Naive B cell (primary cell): ENCODE results near the gene SYNRG. TPM values are rescaled to one million over a fixed set of nuclear protein-coding genes. Genes with fewer than 3 reads are reported as not detected.
"Not testable (repeated sequence)": the region's sequence is repeated elsewhere in the genome, so short reads cannot be mapped to it uniquely, and the experiment has no call there.

Source experiments
- ATAC-seq, 2 donors: fragments of 150-1000 bp; cut with Tn5 transposase; 2 replicates each; pipeline ENCODE4 v1.10.0; 2021; ENCODE audit warnings: low read depth in 2 of 2, mild to moderate bottlenecking in 2 of 2, moderate library complexity in 2 of 2
- DNase-seq: peaks from one replicate; pipeline ENCODE4 v3.0.0; 2022
- H3K27ac Mint-ChIP-seq, 6 donors: one replicate each; pipeline ENCODE4 v1.8.0; 2020 to 2022; ENCODE audit warnings: mild to moderate bottlenecking in 6 of 6, mixed read lengths in 6 of 6, moderate library complexity in 5 of 6, inconsistent platforms in 2 of 6
- H3K27me3 Mint-ChIP-seq, 3 donors: one replicate each; pipeline ENCODE4 v1.8.0; 2021 to 2022; ENCODE audit warnings: mixed read lengths in 3 of 3, mild to moderate bottlenecking in 1 of 3
- H3K36me3 Mint-ChIP-seq, 2 donors: one replicate each; pipeline ENCODE4 v1.8.0; 2020 to 2022; ENCODE audit warnings: mixed read lengths in 2 of 2, inconsistent platforms in 1 of 2, mild to moderate bottlenecking in 1 of 2
- H3K4me1 Mint-ChIP-seq, 3 donors: one replicate each; pipeline ENCODE4 v1.8.0; 2020 to 2022; ENCODE audit warnings: mixed read lengths in 3 of 3, inconsistent platforms in 1 of 3, mild to moderate bottlenecking in 1 of 3, moderate library complexity in 1 of 3
- H3K4me3 Mint-ChIP-seq, 8 donors: one replicate each; pipeline ENCODE4 v1.8.0; 2020 to 2022; ENCODE audit warnings: mild to moderate bottlenecking in 8 of 8, mixed read lengths in 8 of 8, moderate library complexity in 8 of 8, inconsistent platforms in 2 of 8
- H3K9me3 Mint-ChIP-seq, 7 donors: one replicate each; pipeline ENCODE4 v1.8.0; 2020 to 2022; ENCODE audit warnings: mixed read lengths in 7 of 7, mild to moderate bottlenecking in 5 of 7, inconsistent platforms in 2 of 7, moderate library complexity in 1 of 7
- polyA plus RNA-seq, 6 donors: library from polyadenylated mRNA; unstranded; fragments of 300-500 nt; fragmentation: Illumina TruSeq; gene quantifications; one replicate each; pipeline ENCODE4 v1.2.3, GENCODE V29; 2021; ENCODE audit warnings: low read depth in 6 of 6

Gene SYNRG
- polyA plus RNA-seq, 6 donors from 2014 or later, result 16.0 to 82.3 (median 58.0) TPM

- Mint-ChIP-seq H3K27me3 (no peaks in the 10 kb centered on the region), H3K4me3 (no peak overlapping the region), H3K27ac (peak overlapping the region in 3 of 6 donors; percentile 22 to 52 (median 39)), H3K4me1 (no peaks in the 10 kb centered on the region), H3K9me3 (no peaks in the 10 kb centered on the region), H3K36me3 (peaks cover 10 to 19% of the 10 kb centered on the region in 2 donors)
- ATAC-seq, result no peak
- no peak for DNase-seq
These were observed 90.4 kb downstream of the SYNRG start for GRCh38 chr17:37518826-37519225.

- H3K27me3 Mint-ChIP-seq, result no peaks in the 10 kb centered on the region
- ATAC-seq (no peak), DNase-seq (no peak)
- no peak overlapping the region for H3K4me3 Mint-ChIP-seq
- peaks cover 10 to 19% of the 10 kb centered on the region in 2 donors for H3K36me3 Mint-ChIP-seq
- H3K4me1 Mint-ChIP-seq, result no peaks in the 10 kb centered on the region
- no peaks in the 10 kb centered on the region for H3K9me3 Mint-ChIP-seq
- peak overlapping the region in 2 of 6 donors; percentile 22 to 28 for H3K27ac Mint-ChIP-seq
These were observed 91.3 kb downstream of the SYNRG start for GRCh38 chr17:37517881-37518280.

- Mint-ChIP-seq H3K4me3 (no peak overlapping the region), H3K36me3 (peaks cover 10 to 19% of the 10 kb centered on the region in 2 donors), H3K27me3 (no peaks in the 10 kb centered on the region), H3K9me3 (no peaks in the 10 kb centered on the region), H3K27ac (no peak overlapping the region), H3K4me1 (no peaks in the 10 kb centered on the region)
- ATAC-seq, result no peak
- DNase-seq, result no peak
These were observed 93.1 kb downstream of the SYNRG start for GRCh38 chr17:37516127-37516571.

GRCh38 chr17:37513711-37514110 lies 95.5 kb downstream of the SYNRG start:
- H3K27me3 Mint-ChIP-seq, result no peaks in the 10 kb centered on the region
- H3K4me1 Mint-ChIP-seq, result no peaks in the 10 kb centered on the region
- DNase-seq (no peak), ATAC-seq (no peak)
- peaks cover 0 to 10% of the 10 kb centered on the region in 2 donors for H3K36me3 Mint-ChIP-seq
- no peak overlapping the region for H3K4me3 Mint-ChIP-seq
- no peak overlapping the region for H3K27ac Mint-ChIP-seq
- H3K9me3 Mint-ChIP-seq, result no peaks in the 10 kb centered on the region

- no peak overlapping the region for H3K4me3 Mint-ChIP-seq
- no peak for ATAC-seq
- DNase-seq, result no peak
- H3K27me3 Mint-ChIP-seq, result no peaks in the 10 kb centered on the region
- H3K27ac Mint-ChIP-seq, result no peak overlapping the region
- H3K4me1 Mint-ChIP-seq, result no peaks in the 10 kb centered on the region
- no peaks in the 10 kb centered on the region for H3K9me3 Mint-ChIP-seq
- no peaks in the 10 kb centered on the region for H3K36me3 Mint-ChIP-seq
These were observed 96.7 kb downstream of the SYNRG start for GRCh38 chr17:37512442-37513068.

GRCh38 chr17:37511642-37512041 lies 97.6 kb downstream of the SYNRG start:
- ATAC-seq, result not testable (repeated sequence)

GRCh38 chr17:37510056-37510455 lies 99.2 kb downstream of the SYNRG start:
- H3K4me3 Mint-ChIP-seq, result no peak overlapping the region
- no peak for ATAC-seq
- peaks cover 0 to 5% (median 0%) of the 10 kb centered on the region in 3 donors for H3K4me1 Mint-ChIP-seq
- DNase-seq, result no peak
- no peaks in the 10 kb centered on the region for H3K9me3 Mint-ChIP-seq
- no peaks in the 10 kb centered on the region for H3K27me3 Mint-ChIP-seq
- H3K27ac Mint-ChIP-seq, result no peak overlapping the region
- no peaks in the 10 kb centered on the region for H3K36me3 Mint-ChIP-seq

More at GRCh38 chr17:37511642-37512041, 97.6 kb downstream of the SYNRG start:
- not testable (repeated sequence) for H3K27me3 Mint-ChIP-seq, H3K27ac Mint-ChIP-seq, H3K9me3 Mint-ChIP-seq, H3K4me3 Mint-ChIP-seq, H3K36me3 Mint-ChIP-seq, DNase-seq, H3K4me1 Mint-ChIP-seq

GRCh38 chr17:37507111-37507510 lies 102.1 kb downstream of the SYNRG start:
- no peaks in the 10 kb centered on the region for H3K9me3 Mint-ChIP-seq
- DNase-seq (no peak), ATAC-seq (no peak)
- no peak overlapping the region for H3K4me3 Mint-ChIP-seq
- H3K36me3 Mint-ChIP-seq, result no peaks in the 10 kb centered on the region
- H3K27me3 Mint-ChIP-seq, result no peaks in the 10 kb centered on the region
- no peak overlapping the region for H3K27ac Mint-ChIP-seq
- peaks cover 0 to 5% (median 0%) of the 10 kb centered on the region in 3 donors for H3K4me1 Mint-ChIP-seq

- Mint-ChIP-seq H3K36me3 (no peaks in the 10 kb centered on the region), H3K27ac (peak overlapping the region in 1 of 6 donors; percentile 38), H3K4me1 (peaks cover 0 to 5% (median 0%) of the 10 kb centered on the region in 3 donors), H3K4me3 (no peak overlapping the region), H3K9me3 (no peaks in the 10 kb centered on the region), H3K27me3 (no peaks in the 10 kb centered on the region)
- DNase-seq (no peak), ATAC-seq (peak; percentile 57 to 62)
These were observed 102.5 kb downstream of the SYNRG start for GRCh38 chr17:37506678-37507077.

GRCh38 chr17:37505333-37505732 lies 103.9 kb downstream of the SYNRG start:
- no peaks in the 10 kb centered on the region for H3K36me3 Mint-ChIP-seq
- no peak overlapping the region for H3K27ac Mint-ChIP-seq
- H3K9me3 Mint-ChIP-seq, result no peaks in the 10 kb centered on the region

GRCh38 chr17:37503148-37503547 lies 106.1 kb downstream of the SYNRG start:
- Mint-ChIP-seq H3K27me3 (no peaks in the 10 kb centered on the region), H3K36me3 (no peaks in the 10 kb centered on the region), H3K4me1 (peaks cover 0 to 5% (median 0%) of the 10 kb centered on the region in 3 donors), H3K9me3 (no peaks in the 10 kb centered on the region), H3K4me3 (no peak overlapping the region), H3K27ac (no peak overlapping the region)
- ATAC-seq (no peak), DNase-seq (no peak)

More at GRCh38 chr17:37505333-37505732, 103.9 kb downstream of the SYNRG start:
- peaks cover 0 to 5% (median 0%) of the 10 kb centered on the region in 3 donors for H3K4me1 Mint-ChIP-seq
- DNase-seq, result no peak
- no peak for ATAC-seq
- H3K4me3 Mint-ChIP-seq, result peak overlapping the region in 1 of 8 donors; percentile 57
- no peaks in the 10 kb centered on the region for H3K27me3 Mint-ChIP-seq

- DNase-seq (no peak), ATAC-seq (no peak)
- Mint-ChIP-seq H3K4me3 (peak overlapping the region in 1 of 8 donors; percentile 31), H3K36me3 (no peaks in the 10 kb centered on the region), H3K27me3 (no peaks in the 10 kb centered on the region), H3K9me3 (no peaks in the 10 kb centered on the region), H3K27ac (no peak overlapping the region), H3K4me1 (peaks cover 0 to 5% (median 0%) of the 10 kb centered on the region in 3 donors)
These were observed 106.9 kb downstream of the SYNRG start for GRCh38 chr17:37502009-37502936.

- no peak overlapping the region for H3K27ac Mint-ChIP-seq
- no peaks in the 10 kb centered on the region for H3K4me1 Mint-ChIP-seq
- DNase-seq, result no peak
- H3K27me3 Mint-ChIP-seq, result no peaks in the 10 kb centered on the region
- H3K36me3 Mint-ChIP-seq, result no peaks in the 10 kb centered on the region
- ATAC-seq, result no peak
- H3K9me3 Mint-ChIP-seq, result no peaks in the 10 kb centered on the region
- H3K4me3 Mint-ChIP-seq, result no peak overlapping the region
These were observed 108.8 kb downstream of the SYNRG start for GRCh38 chr17:37500378-37500777.

- no peak overlapping the region for H3K4me3 Mint-ChIP-seq
- no peaks in the 10 kb centered on the region for H3K36me3 Mint-ChIP-seq
- H3K4me1 Mint-ChIP-seq, result peaks cover 13 to 20% (median 14%) of the 10 kb centered on the region in 3 donors
- no peak overlapping the region for H3K27ac Mint-ChIP-seq
- no peaks in the 10 kb centered on the region for H3K27me3 Mint-ChIP-seq
- ATAC-seq, result no peak
- DNase-seq, result no peak
- no peaks in the 10 kb centered on the region for H3K9me3 Mint-ChIP-seq
These were observed 114.2 kb downstream of the SYNRG start for GRCh38 chr17:37494971-37495370.
